A549 (cell line): ENCODE data around the gene CAMK4.

Experiments used
- BCL3 ChIP-seq: fragments of >200 bp; sonication (Bioruptor Twin); formaldehyde crosslinking; IDR thresholded peaks from 3 replicates; pipeline ENCODE4 v1.6.1; 2016
- BHLHE40 ChIP-seq: IDR thresholded peaks from 2 replicates; pipeline ENCODE4 v1.6.1; 2012; ENCODE audit warnings: low read depth, low read length, inconsistent platforms
- CEBPB ChIP-seq, 2 experiments: fragments of >200 bp in 1 of 2; sonication (Bioruptor Twin) in 1 of 2; formaldehyde crosslinking in 1 of 2; IDR thresholded peaks; 2 replicates each; pipeline ENCODE4 v1.6.1; 2012 to 2016
- ELK1 ChIP-seq: fragments of 150-350 bp; IDR thresholded peaks from 2 replicates; pipeline ENCODE4 v1.6.1; 2014; ENCODE audit warnings: low read depth, mild to moderate bottlenecking, low read length
- POLR2A ChIP-seq: IDR thresholded peaks from 2 replicates; pipeline ENCODE4 v1.6.1; 2012; ENCODE audit warnings: mild to moderate bottlenecking, low read length
- RAD21 ChIP-seq, 2 experiments: fragments of >200 bp in 1 of 2; sonication (Bioruptor Twin) in 1 of 2; formaldehyde crosslinking in 1 of 2; IDR thresholded peaks in 1 of 2; conservative IDR thresholded peaks in 1 of 2; 2 replicates in 1 of 2; 3 replicates in 1 of 2; pipeline ENCODE4 v1.6.1; 2012 to 2018; ENCODE audit warnings: inconsistent platforms in 1 of 2
- RNF2 ChIP-seq: fragments of 200-600 bp; sonication (generic); IDR thresholded peaks from 2 replicates; pipeline ENCODE4 v1.6.1; 2016; ENCODE audit warnings: low read depth, mild to moderate bottlenecking, antibody characterized with exemption, moderate library complexity, borderline replicate concordance
- TF ChIP-seq, protein P1 (sequence below): fragments of >200 bp; sonication (Bioruptor Twin); formaldehyde crosslinking; IDR thresholded peaks from 3 replicates; pipeline ENCODE4 v1.5.1; 2016

- no peak for TF ChIP-seq RNF2
- TF ChIP-seq, protein P1, sequence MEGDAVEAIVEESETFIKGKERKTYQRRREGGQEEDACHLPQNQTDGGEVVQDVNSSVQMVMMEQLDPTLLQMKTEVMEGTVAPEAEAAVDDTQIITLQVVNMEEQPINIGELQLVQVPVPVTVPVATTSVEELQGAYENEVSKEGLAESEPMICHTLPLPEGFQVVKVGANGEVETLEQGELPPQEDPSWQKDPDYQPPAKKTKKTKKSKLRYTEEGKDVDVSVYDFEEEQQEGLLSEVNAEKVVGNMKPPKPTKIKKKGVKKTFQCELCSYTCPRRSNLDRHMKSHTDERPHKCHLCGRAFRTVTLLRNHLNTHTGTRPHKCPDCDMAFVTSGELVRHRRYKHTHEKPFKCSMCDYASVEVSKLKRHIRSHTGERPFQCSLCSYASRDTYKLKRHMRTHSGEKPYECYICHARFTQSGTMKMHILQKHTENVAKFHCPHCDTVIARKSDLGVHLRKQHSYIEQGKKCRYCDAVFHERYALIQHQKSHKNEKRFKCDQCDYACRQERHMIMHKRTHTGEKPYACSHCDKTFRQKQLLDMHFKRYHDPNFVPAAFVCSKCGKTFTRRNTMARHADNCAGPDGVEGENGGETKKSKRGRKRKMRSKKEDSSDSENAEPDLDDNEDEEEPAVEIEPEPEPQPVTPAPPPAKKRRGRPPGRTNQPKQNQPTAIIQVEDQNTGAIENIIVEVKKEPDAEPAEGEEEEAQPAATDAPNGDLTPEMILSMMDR = no peak
- TF ChIP-seq POLR2A = no peak
- no peak for TF ChIP-seq RAD21 (conservative IDR thresholded peaks at IDR 0.05 in 1 of 2, IDR thresholded peaks at IDR 0.05 in 1 of 2)
- TF ChIP-seq ELK1 = no peak
- no peak for TF ChIP-seq CEBPB (IDR thresholded peaks at IDR 0.05)
- no peak for TF ChIP-seq BCL3
- no peak for TF ChIP-seq BHLHE40
These were observed 22.5 kb upstream of the CAMK4 start for GRCh38 chr5:111201705-111202104.
